Measurements from ENCODE around the gene NAA30. TPM values are rescaled to one million over a fixed set of nuclear protein-coding genes. Genes with fewer than 3 reads are reported as not detected.
A peak's percentile ranks its signal among the peaks of the same experiment; 100 is the strongest.

Gene NAA30
- total RNA-seq, 1 experiment from 2014 or later: 17.8 TPM

DNA sequence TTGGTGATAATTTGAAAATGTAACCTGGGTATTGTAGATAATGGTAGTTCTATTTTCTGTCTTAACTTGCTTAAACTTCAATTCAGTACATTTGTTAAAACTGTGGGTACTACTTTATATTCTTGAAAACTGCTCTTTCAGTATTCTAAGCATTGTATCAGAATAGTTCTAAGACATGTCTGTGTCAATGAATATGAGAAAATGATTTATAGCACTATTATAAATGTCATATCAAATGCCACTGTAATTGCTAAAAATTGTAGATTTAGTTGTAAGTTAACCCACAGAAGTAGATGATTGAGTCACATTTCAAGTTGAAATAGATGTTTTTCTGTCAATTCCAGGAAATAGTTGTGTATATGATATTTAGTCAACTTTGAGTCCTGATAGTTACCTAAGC is 2.4 kb downstream of the NAA30 start:
- Mint-ChIP-seq H3K9me3 (no peaks in the 10 kb centered on the region), H3K27me3 (ENCODE audit: low read depth) (no peaks in the 10 kb centered on the region), H3K4me1 (peaks cover 33% of the 10 kb centered on the region), H3K4me3 (peak overlapping the region; percentile 95), H3K36me3 (peaks cover 5% of the 10 kb centered on the region), H3K27ac (no peak overlapping the region)
- DNase-seq (ENCODE audit: low spot score) (no peak), ATAC-seq (no peak)
- POLR2A ChIA-PET: no interaction called here
- CTCF ChIA-PET: no interaction called here
- no peak for TF ChIP-seq MXD4 (CRISPR knock-in tag; IDR thresholded peaks at IDR 0.05; ENCODE audit: borderline replicate concordance)
- no peak for TF ChIP-seq FOXP4 (CRISPR knock-in tag; IDR thresholded peaks at IDR 0.05)
- TF ChIP-seq, protein P1, sequence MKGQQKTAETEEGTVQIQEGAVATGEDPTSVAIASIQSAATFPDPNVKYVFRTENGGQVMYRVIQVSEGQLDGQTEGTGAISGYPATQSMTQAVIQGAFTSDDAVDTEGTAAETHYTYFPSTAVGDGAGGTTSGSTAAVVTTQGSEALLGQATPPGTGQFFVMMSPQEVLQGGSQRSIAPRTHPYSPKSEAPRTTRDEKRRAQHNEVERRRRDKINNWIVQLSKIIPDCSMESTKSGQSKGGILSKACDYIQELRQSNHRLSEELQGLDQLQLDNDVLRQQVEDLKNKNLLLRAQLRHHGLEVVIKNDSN (CRISPR knock-in tag; IDR thresholded peaks at IDR 0.05): no peak
- TF ChIP-seq GTF2I (CRISPR knock-in tag; conservative IDR thresholded peaks at IDR 0.05): no peak
- no peak for TF ChIP-seq USF2 (CRISPR knock-in tag; IDR thresholded peaks at IDR 0.05)
- no peak for TF ChIP-seq ZNF396 (CRISPR knock-in tag; IDR thresholded peaks at IDR 0.05; ENCODE audit: borderline replicate concordance)
- TF ChIP-seq, protein P2, sequence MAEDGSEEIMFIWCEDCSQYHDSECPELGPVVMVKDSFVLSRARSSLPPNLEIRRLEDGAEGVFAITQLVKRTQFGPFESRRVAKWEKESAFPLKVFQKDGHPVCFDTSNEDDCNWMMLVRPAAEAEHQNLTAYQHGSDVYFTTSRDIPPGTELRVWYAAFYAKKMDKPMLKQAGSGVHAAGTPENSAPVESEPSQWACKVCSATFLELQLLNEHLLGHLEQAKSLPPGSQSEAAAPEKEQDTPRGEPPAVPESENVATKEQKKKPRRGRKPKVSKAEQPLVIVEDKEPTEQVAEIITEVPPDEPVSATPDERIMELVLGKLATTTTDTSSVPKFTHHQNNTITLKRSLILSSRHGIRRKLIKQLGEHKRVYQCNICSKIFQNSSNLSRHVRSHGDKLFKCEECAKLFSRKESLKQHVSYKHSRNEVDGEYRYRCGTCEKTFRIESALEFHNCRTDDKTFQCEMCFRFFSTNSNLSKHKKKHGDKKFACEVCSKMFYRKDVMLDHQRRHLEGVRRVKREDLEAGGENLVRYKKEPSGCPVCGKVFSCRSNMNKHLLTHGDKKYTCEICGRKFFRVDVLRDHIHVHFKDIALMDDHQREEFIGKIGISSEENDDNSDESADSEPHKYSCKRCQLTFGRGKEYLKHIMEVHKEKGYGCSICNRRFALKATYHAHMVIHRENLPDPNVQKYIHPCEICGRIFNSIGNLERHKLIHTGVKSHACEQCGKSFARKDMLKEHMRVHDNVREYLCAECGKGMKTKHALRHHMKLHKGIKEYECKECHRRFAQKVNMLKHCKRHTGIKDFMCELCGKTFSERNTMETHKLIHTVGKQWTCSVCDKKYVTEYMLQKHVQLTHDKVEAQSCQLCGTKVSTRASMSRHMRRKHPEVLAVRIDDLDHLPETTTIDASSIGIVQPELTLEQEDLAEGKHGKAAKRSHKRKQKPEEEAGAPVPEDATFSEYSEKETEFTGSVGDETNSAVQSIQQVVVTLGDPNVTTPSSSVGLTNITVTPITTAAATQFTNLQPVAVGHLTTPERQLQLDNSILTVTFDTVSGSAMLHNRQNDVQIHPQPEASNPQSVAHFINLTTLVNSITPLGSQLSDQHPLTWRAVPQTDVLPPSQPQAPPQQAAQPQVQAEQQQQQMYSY (CRISPR knock-in tag; IDR thresholded peaks at IDR 0.05): no peak
- no peak for TF ChIP-seq SOX15 (CRISPR knock-in tag; IDR thresholded peaks at IDR 0.05)
- no peak for TF ChIP-seq SMAD4 (CRISPR knock-in tag; IDR thresholded peaks at IDR 0.05)
- no peak for TF ChIP-seq ATF1 (CRISPR knock-in tag; IDR thresholded peaks at IDR 0.05)
- no peak for TF ChIP-seq FOXJ3 (CRISPR knock-in tag; IDR thresholded peaks at IDR 0.05; ENCODE audit: borderline replicate concordance)
- TF ChIP-seq, protein P3, sequence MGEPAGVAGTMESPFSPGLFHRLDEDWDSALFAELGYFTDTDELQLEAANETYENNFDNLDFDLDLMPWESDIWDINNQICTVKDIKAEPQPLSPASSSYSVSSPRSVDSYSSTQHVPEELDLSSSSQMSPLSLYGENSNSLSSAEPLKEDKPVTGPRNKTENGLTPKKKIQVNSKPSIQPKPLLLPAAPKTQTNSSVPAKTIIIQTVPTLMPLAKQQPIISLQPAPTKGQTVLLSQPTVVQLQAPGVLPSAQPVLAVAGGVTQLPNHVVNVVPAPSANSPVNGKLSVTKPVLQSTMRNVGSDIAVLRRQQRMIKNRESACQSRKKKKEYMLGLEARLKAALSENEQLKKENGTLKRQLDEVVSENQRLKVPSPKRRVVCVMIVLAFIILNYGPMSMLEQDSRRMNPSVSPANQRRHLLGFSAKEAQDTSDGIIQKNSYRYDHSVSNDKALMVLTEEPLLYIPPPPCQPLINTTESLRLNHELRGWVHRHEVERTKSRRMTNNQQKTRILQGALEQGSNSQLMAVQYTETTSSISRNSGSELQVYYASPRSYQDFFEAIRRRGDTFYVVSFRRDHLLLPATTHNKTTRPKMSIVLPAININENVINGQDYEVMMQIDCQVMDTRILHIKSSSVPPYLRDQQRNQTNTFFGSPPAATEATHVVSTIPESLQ (CRISPR knock-in tag; IDR thresholded peaks at IDR 0.05): no peak
- TF ChIP-seq, protein P4, sequence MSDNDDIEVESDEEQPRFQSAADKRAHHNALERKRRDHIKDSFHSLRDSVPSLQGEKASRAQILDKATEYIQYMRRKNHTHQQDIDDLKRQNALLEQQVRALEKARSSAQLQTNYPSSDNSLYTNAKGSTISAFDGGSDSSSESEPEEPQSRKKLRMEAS (CRISPR knock-in tag; IDR thresholded peaks at IDR 0.05): no peak
- no peak for TF ChIP-seq TEAD1 (CRISPR knock-in tag; IDR thresholded peaks at IDR 0.05)
- no peak for TF ChIP-seq CBFB (CRISPR knock-in tag; IDR thresholded peaks at IDR 0.05; ENCODE audit: low read depth)
